NCI-H1105 (cell line): ENCODE data around the gene CORO6.
A peak's percentile ranks its signal among the peaks of the same experiment; 100 is the strongest.

Experiments used
- DNase-seq: peaks from one replicate; lab custom pipeline; 2025; lab: John Stamatoyannopoulos, UW

The CORO6 gene

GRCh38 chr17:29577001-29577370 lies 45.7 kb downstream of the CORO6 start:
- DNase-seq = no peak

GRCh38 chr17:29576214-29577000 lies 46.3 kb downstream of the CORO6 start:
- DNase-seq = no peak

GRCh38 chr17:29575511-29576213 lies 47.0 kb downstream of the CORO6 start:
- DNase-seq = no peak

GRCh38 chr17:29574732-29575510 lies 47.8 kb downstream of the CORO6 start:
- no peak for DNase-seq

GRCh38 chr17:29573871-29574731 lies 48.6 kb downstream of the CORO6 start:
- DNase-seq = no peak

GRCh38 chr17:29573558-29573869 lies 49.2 kb downstream of the CORO6 start:
- no peak for DNase-seq

- DNase-seq = peak; percentile 15
Measured at GRCh38 chr17:29572691-29573557, 49.8 kb downstream of the CORO6 start.

- DNase-seq = no peak
Measured at GRCh38 chr17:29571883-29572681, 50.6 kb downstream of the CORO6 start.

GRCh38 chr17:29571486-29571882 lies 51.2 kb downstream of the CORO6 start:
- no peak for DNase-seq

- DNase-seq = no peak
Measured at GRCh38 chr17:29570521-29570920, 52.2 kb downstream of the CORO6 start.

GRCh38 chr17:29569245-29569950 lies 53.3 kb downstream of the CORO6 start:
- no peak for DNase-seq

GRCh38 chr17:29568331-29569244 lies 54.1 kb downstream of the CORO6 start, which contains the start of gene TP53I13:
TP53I13 (plus strand) TSS chr17:29568701; CDS start chr17:29568759, 58 bp downstream.
- DNase-seq = peak; percentile 76

GRCh38 chr17:29567554-29568330 lies 55.0 kb downstream of the CORO6 start:
- peak; percentile 46 for DNase-seq

- DNase-seq = no peak
Measured at GRCh38 chr17:29567304-29567553, 55.5 kb downstream of the CORO6 start.

- DNase-seq = peak; percentile 48
Measured at GRCh38 chr17:29566473-29567303, 56.0 kb downstream of the CORO6 start, which contains the start of gene ABHD15. ABHD15 (minus strand) TSS chr17:29567037; CDS start chr17:29566966, 71 bp downstream.

- peak; percentile 55 for DNase-seq
Measured at GRCh38 chr17:29565643-29566472, 56.9 kb downstream of the CORO6 start.
